Measurements from ENCODE around the gene MZT2A. TPM values are rescaled to one million over a fixed set of nuclear protein-coding genes. Genes with fewer than 3 reads are reported as not detected.
"Not testable (repeated sequence)": the region's sequence is repeated elsewhere in the genome, so short reads cannot be mapped to it uniquely, and the experiment has no call there.

MZT2A gene
- total RNA-seq, 2 experiments from 2014 or later, result 305 to 443 TPM

DNA sequence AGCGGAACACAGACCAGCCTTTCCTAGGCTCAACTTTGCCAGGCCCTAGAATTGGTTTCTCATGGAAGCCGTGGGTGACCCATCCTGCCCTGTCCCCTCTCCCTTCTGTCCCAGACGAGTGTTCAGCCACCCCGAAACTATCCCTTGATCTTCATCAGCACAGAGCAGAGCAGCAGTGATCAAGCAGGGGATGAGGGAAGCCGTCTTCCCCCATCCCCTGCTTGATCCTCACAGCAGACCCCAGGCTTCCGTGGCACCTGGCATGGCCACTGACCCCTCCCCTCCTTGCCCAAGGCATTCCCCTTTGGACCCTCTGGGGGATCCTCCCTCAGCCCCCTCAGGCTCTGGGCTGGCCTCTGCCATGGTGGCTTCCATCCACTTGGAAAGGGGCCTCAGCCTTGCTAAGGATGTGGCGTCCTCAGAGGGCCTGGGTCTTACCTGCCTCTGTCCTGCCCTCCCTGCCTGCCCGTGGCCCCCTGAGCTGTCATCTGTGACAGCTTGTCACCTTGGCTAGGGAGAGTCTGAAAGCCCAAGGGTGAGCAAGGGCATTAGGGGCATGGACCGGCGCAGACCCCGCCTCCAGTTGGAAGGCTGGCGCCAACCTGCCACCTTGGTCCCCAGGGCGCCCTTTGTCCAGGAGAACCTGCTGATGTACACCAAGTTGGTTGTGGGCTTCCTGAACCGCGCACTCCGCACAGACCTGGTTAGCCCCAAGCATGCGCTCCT lies 25.1 kb upstream of the MZT2A start:
- Histone ChIP-seq H3K27ac (ENCODE audit: low read depth, low read length, poor library complexity, severe bottlenecking) (no peak overlapping the region), H3K4me3 (ENCODE audit: low read depth, low read length, poor library complexity, severe bottlenecking) (no peak overlapping the region), H3K4me2 (ENCODE audit: low read length) (no peak overlapping the region), H2AFZ (ENCODE audit: low read length) (no peak overlapping the region), H4K20me1 (ENCODE audit: insufficient read depth, low read length) (no peaks in the 10 kb centered on the region), H3K36me3 (ENCODE audit: insufficient read depth, low read length) (peaks cover 75% of the 10 kb centered on the region), H3K9me3 (ENCODE audit: low read length) (no peaks in the 10 kb centered on the region), H3K4me1 (ENCODE audit: insufficient read depth, low read length, poor library complexity, severe bottlenecking) (peaks cover 4% of the 10 kb centered on the region), H3K79me2 (ENCODE audit: insufficient read depth, low read depth, low read length) (no peaks in the 10 kb centered on the region), H3K9me2 (ENCODE audit: insufficient read depth, low read length) (no peaks in the 10 kb centered on the region)
- BruUV-seq (replicated peaks), result no TSS peak
- intact Hi-C loops (cut with micrococcal nuclease; ENCODE audit: unreplicated experiment), result no loop called here
- CTCF ChIA-PET (ENCODE audit: unreplicated experiment), result no interaction called here
- TF ChIP-seq, protein P1, sequence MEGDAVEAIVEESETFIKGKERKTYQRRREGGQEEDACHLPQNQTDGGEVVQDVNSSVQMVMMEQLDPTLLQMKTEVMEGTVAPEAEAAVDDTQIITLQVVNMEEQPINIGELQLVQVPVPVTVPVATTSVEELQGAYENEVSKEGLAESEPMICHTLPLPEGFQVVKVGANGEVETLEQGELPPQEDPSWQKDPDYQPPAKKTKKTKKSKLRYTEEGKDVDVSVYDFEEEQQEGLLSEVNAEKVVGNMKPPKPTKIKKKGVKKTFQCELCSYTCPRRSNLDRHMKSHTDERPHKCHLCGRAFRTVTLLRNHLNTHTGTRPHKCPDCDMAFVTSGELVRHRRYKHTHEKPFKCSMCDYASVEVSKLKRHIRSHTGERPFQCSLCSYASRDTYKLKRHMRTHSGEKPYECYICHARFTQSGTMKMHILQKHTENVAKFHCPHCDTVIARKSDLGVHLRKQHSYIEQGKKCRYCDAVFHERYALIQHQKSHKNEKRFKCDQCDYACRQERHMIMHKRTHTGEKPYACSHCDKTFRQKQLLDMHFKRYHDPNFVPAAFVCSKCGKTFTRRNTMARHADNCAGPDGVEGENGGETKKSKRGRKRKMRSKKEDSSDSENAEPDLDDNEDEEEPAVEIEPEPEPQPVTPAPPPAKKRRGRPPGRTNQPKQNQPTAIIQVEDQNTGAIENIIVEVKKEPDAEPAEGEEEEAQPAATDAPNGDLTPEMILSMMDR (conservative IDR thresholded peaks at IDR 0.05; ENCODE audit: low read length), result no peak
- no peak for TF ChIP-seq EZH2phosphoT487 (IDR thresholded peaks at IDR 0.05; ENCODE audit: borderline replicate concordance, low read depth, low read length)
- POLR2A ChIA-PET, result no interaction called here
- no peak for DNase-seq (ENCODE audit: low spot score)

DNA sequence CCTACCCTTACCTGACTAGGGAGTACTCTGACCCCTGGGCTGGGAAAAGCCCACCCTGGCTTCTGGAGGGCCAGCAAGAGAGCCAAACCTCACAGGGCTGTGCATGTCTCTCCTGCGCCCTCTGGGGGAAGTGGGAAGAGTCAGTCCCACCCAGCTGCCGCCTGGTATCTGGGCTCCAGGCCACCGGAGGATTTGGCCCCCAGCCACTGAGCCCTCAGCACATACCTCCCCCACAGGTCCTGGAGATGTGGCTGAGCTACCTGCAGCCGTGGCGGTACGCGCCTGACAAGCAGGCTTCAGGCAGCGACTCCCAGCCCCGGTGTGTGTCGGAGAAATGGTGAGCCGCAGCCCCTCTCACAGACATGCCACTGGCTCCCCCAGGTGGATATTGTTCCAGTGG lies 24.4 kb upstream of the MZT2A start:
- H2AFZ ChIP-seq (ENCODE audit: low read length); H3K9me2 ChIP-seq (ENCODE audit: insufficient read depth, low read length); H3K4me3 ChIP-seq (ENCODE audit: low read depth, low read length, poor library complexity, severe bottlenecking); BruUV-seq (replicated peaks); intact Hi-C loops (cut with micrococcal nuclease; ENCODE audit: unreplicated experiment); H3K27ac ChIP-seq (ENCODE audit: low read depth, low read length, poor library complexity, severe bottlenecking); CTCF ChIA-PET (ENCODE audit: unreplicated experiment); H3K79me2 ChIP-seq (ENCODE audit: insufficient read depth, low read depth, low read length); H3K4me2 ChIP-seq (ENCODE audit: low read length); H3K9me3 ChIP-seq (ENCODE audit: low read length); POLR2A ChIA-PET; H4K20me1 ChIP-seq (ENCODE audit: insufficient read depth, low read length); H3K4me1 ChIP-seq (ENCODE audit: insufficient read depth, low read length, poor library complexity, severe bottlenecking): not testable (repeated sequence)
- H3K36me3 ChIP-seq (ENCODE audit: insufficient read depth, low read length), result peaks cover 68% of the 10 kb centered on the region
- TF ChIP-seq, protein P1 (conservative IDR thresholded peaks at IDR 0.05; ENCODE audit: low read length), result peak; percentile 61
- peak; percentile 42 for DNase-seq (ENCODE audit: low spot score)

DNA sequence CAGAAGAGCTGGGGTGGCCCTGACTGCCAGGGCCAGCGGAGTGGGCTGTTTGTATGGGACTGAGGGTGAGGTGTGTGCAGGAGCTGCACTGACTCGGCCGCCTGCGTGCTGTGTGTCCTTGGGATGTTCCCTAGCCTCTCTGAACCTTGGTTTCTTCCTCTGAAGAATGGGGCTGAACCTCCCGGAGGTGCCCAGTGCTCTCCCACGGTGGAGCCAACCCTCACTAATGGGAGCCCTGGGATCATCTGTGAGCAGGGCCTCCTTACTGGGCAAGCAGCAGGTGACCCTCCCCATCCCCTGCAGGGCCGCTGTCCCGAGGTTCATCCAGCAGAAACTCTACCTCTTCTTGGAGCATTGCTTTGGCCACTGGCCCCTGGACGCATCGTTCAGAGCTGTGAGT lies 23.8 kb upstream of the MZT2A start:
- Histone ChIP-seq H3K4me1 (ENCODE audit: insufficient read depth, low read length, poor library complexity, severe bottlenecking) (peaks cover 4% of the 10 kb centered on the region), H3K9me2 (ENCODE audit: insufficient read depth, low read length) (no peaks in the 10 kb centered on the region), H2AFZ (ENCODE audit: low read length) (no peak overlapping the region), H3K79me2 (ENCODE audit: insufficient read depth, low read depth, low read length) (no peaks in the 10 kb centered on the region), H4K20me1 (ENCODE audit: insufficient read depth, low read length) (no peaks in the 10 kb centered on the region), H3K4me3 (ENCODE audit: low read depth, low read length, poor library complexity, severe bottlenecking) (no peak overlapping the region), H3K27ac (ENCODE audit: low read depth, low read length, poor library complexity, severe bottlenecking) (no peak overlapping the region), H3K4me2 (ENCODE audit: low read length) (no peak overlapping the region), H3K36me3 (ENCODE audit: insufficient read depth, low read length) (peaks cover 69% of the 10 kb centered on the region), H3K9me3 (ENCODE audit: low read length) (no peaks in the 10 kb centered on the region)
- DNase-seq (ENCODE audit: low spot score), result no peak
- BruUV-seq (replicated peaks), result no TSS peak
- TF ChIP-seq, protein P1 (conservative IDR thresholded peaks at IDR 0.05; ENCODE audit: low read length), result no peak
- no peak for TF ChIP-seq EZH2phosphoT487 (IDR thresholded peaks at IDR 0.05; ENCODE audit: borderline replicate concordance, low read depth, low read length)
- POLR2A ChIA-PET, result no interaction called here
- intact Hi-C loops (cut with micrococcal nuclease; ENCODE audit: unreplicated experiment), result no loop called here
- CTCF ChIA-PET (ENCODE audit: unreplicated experiment), result no interaction called here

DNA sequence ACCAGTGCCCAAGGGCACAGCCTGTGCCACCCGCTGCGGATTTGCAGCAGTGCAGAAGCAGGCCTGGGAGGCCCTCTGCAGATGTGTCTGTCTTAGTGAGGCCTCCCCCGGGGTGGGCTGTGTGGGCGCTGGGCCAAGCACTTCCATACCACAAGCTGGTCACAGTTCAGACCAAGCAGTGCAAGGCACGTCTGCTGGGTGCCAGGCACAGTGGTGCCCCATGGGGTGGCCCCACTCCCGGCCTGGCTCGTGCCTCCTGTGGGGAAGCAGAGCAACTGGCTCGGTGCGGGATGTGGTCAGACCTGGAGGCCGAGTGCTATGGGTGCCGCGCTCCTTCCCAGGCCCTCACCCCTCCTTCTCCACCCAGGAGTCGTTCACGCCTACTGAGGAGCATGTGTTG lies 23.0 kb upstream of the MZT2A start:
- peaks cover 64% of the 10 kb centered on the region for H3K36me3 ChIP-seq (ENCODE audit: insufficient read depth, low read length)
- BruUV-seq (replicated peaks); intact Hi-C loops (cut with micrococcal nuclease; ENCODE audit: unreplicated experiment); H3K4me1 ChIP-seq (ENCODE audit: insufficient read depth, low read length, poor library complexity, severe bottlenecking); H3K4me2 ChIP-seq (ENCODE audit: low read length); DNase-seq (ENCODE audit: low spot score); H2AFZ ChIP-seq (ENCODE audit: low read length); POLR2A ChIA-PET; H3K9me2 ChIP-seq (ENCODE audit: insufficient read depth, low read length); H3K27ac ChIP-seq (ENCODE audit: low read depth, low read length, poor library complexity, severe bottlenecking); H4K20me1 ChIP-seq (ENCODE audit: insufficient read depth, low read length); H3K4me3 ChIP-seq (ENCODE audit: low read depth, low read length, poor library complexity, severe bottlenecking); H3K79me2 ChIP-seq (ENCODE audit: insufficient read depth, low read depth, low read length); H3K9me3 ChIP-seq (ENCODE audit: low read length); CTCF ChIA-PET (ENCODE audit: unreplicated experiment): not testable (repeated sequence)

Measured in OCI-LY7 (cell line).